HepG2 (cell line): ENCODE data around the gene SDK1. TPM values are rescaled to one million over a fixed set of nuclear protein-coding genes. Genes with fewer than 3 reads are reported as not detected.

Experiments
- ADNP ChIP-seq: sonication (generic); formaldehyde crosslinking; IDR thresholded peaks from 2 replicates; pipeline ENCODE4 v1.4.0; 2020; ENCODE audit warnings: missing genetic modification reagents
- ARNT ChIP-seq: fragments of 450-650 bp; IDR thresholded peaks from 2 replicates; pipeline ENCODE4 v1.6.1; 2017
- CCAR2 ChIP-seq: fragments of 200-400 bp; formaldehyde crosslinking; optimal IDR thresholded peaks from 2 replicates; pipeline ENCODE3; 2018; ENCODE audit warnings: low read depth, mild to moderate bottlenecking, low read length, moderate library complexity
- EHMT2 ChIP-seq: fragments of 200-600 bp; sonication (generic); IDR thresholded peaks from 2 replicates; pipeline ENCODE4 v1.7.0; 2017; ENCODE audit warnings: antibody characterized with exemption, low read depth, low read length, borderline replicate concordance
- ELF1 ChIP-seq: sonication (generic); formaldehyde crosslinking; IDR thresholded peaks from 2 replicates; pipeline ENCODE4 v1.4.0; 2020; ENCODE audit warnings: missing genetic modification reagents
- GLI4 ChIP-seq: sonication (generic); formaldehyde crosslinking; IDR thresholded peaks from 2 replicates; pipeline ENCODE4 v1.5.1; 2020; ENCODE audit warnings: missing genetic modification reagents, mild to moderate bottlenecking, moderate library complexity, borderline replicate concordance
- GTF2F1 ChIP-seq: fragments of 150-350 bp; IDR thresholded peaks from 2 replicates; pipeline ENCODE4 v1.6.1; 2014; ENCODE audit warnings: low read length
- HNRNPUL1 ChIP-seq: fragments of 200-400 bp; formaldehyde crosslinking; IDR thresholded peaks from 2 replicates; pipeline ENCODE4 v1.6.1; 2017; ENCODE audit warnings: low read depth, mild to moderate bottlenecking, low read length, moderate library complexity
- MAZ ChIP-seq, 2 experiments: sonication (generic) in 1 of 2; formaldehyde crosslinking in 1 of 2; IDR thresholded peaks; 2 replicates each; pipeline versions ENCODE4 v1.5.0 to v1.6.1; 2012 to 2020; ENCODE audit warnings: low read depth in 2 of 2, mild to moderate bottlenecking in 2 of 2, borderline replicate concordance in 1 of 2, improper control_type of control experiment in 1 of 2, low read length in 1 of 2, missing genetic modification reagents in 1 of 2, moderate library complexity in 1 of 2
- POGZ ChIP-seq: sonication (generic); formaldehyde crosslinking; IDR thresholded peaks from 2 replicates; pipeline ENCODE4 v1.4.0; 2020; ENCODE audit warnings: mild to moderate bottlenecking, missing genetic modification reagents
- POLR2G ChIP-seq: fragments of 200-400 bp; formaldehyde crosslinking; IDR thresholded peaks from 2 replicates; pipeline ENCODE4 v1.6.1; 2018; ENCODE audit warnings: mild to moderate bottlenecking, low read depth, low read length, moderate library complexity
- PPARG ChIP-seq: conservative IDR thresholded peaks from 2 replicates; pipeline ENCODE4 v1.6.1; 2016; ENCODE audit warnings: missing biosample characterization, missing genetic modification reagents
- SCMH1 ChIP-seq: sonication (generic); formaldehyde crosslinking; IDR thresholded peaks from 2 replicates; pipeline ENCODE4 v1.9.0; 2021; ENCODE audit warnings: missing genetic modification reagents, mild to moderate bottlenecking, borderline replicate concordance
- ZBTB7B ChIP-seq: sonication (generic); formaldehyde crosslinking; IDR thresholded peaks from 2 replicates; pipeline ENCODE4 v1.4.0; 2020; ENCODE audit warnings: missing genetic modification reagents
- ZFX ChIP-seq: sonication (generic); formaldehyde crosslinking; IDR thresholded peaks from 2 replicates; pipeline ENCODE4 v1.4.0; 2020; ENCODE audit warnings: mild to moderate bottlenecking, low read depth, missing genetic modification reagents, moderate library complexity
- ZNF207 ChIP-seq: fragments of 450-650 bp; IDR thresholded peaks from 2 replicates; pipeline ENCODE4 v1.6.1; 2016; ENCODE audit warnings: antibody characterized with exemption, borderline replicate concordance
- ZNF292 ChIP-seq: sonication (generic); formaldehyde crosslinking; IDR thresholded peaks from 2 replicates; pipeline ENCODE4 v1.8.1; 2022; ENCODE audit warnings: mild to moderate bottlenecking, low read depth, missing genetic modification reagents, borderline replicate concordance
- ZNF496 ChIP-seq: sonication (generic); formaldehyde crosslinking; IDR thresholded peaks from 2 replicates; pipeline ENCODE4 v1.8.1; 2023; ENCODE audit warnings: mild to moderate bottlenecking, moderate library complexity, missing genetic modification reagents; ENCODE audit not compliant: insufficient replicate concordance
- ZNF501 ChIP-seq: sonication (generic); formaldehyde crosslinking; IDR thresholded peaks from 2 replicates; pipeline ENCODE4 v1.5.1; 2020; ENCODE audit warnings: mild to moderate bottlenecking, moderate library complexity, missing genetic modification reagents
- ZNF672 ChIP-seq: sonication (generic); formaldehyde crosslinking; IDR thresholded peaks from 2 replicates; pipeline ENCODE4 v1.8.1; 2022; ENCODE audit warnings: missing genetic modification reagents
- ZNF772 ChIP-seq: sonication (generic); formaldehyde crosslinking; IDR thresholded peaks from 2 replicates; pipeline ENCODE4 v1.5.0; 2020; ENCODE audit warnings: mild to moderate bottlenecking, missing genetic modification reagents
- ZNF839 ChIP-seq: sonication (generic); formaldehyde crosslinking; IDR thresholded peaks from 2 replicates; pipeline ENCODE4 v1.4.0; 2020; ENCODE audit warnings: missing genetic modification reagents, mild to moderate bottlenecking, borderline replicate concordance
- polyA plus RNA-seq, 8 experiments: library from polyadenylated mRNA; depleted of rRNA in 3 of 8; stranded (reverse) in 7 of 8; unstranded in 1 of 8; fragments of >200 nt; fragmentation: Illumina TruSeq in 4 of 8; extraction: Trizol in 4 of 8; gene quantifications; 2 replicates each; pipeline versions ENCODE4 v1.2.1 to v1.2.3, GENCODE V29; 2011 to 2016; ENCODE audit warnings: low read depth in 4 of 8, missing spikeins in 1 of 8, mixed read lengths in 1 of 8; ENCODE audit not compliant: insufficient read depth in 1 of 8
- total RNA-seq, 5 experiments: library from RNA; depleted of rRNA; stranded (reverse); fragments of >200 nt; fragmentation: Illumina TruSeq; extraction: Trizol; gene quantifications; 2 replicates each; pipeline ENCODE4 v1.2.3, GENCODE V29; 2016; ENCODE audit warnings: low read depth in 1 of 5
- TF ChIP-seq, protein P1 (sequence below): sonication (generic); formaldehyde crosslinking; IDR thresholded peaks from 2 replicates; pipeline ENCODE4 v1.5.1; 2020; ENCODE audit warnings: missing genetic modification reagents, mild to moderate bottlenecking, borderline replicate concordance
- TF ChIP-seq, protein P2 (sequence below): sonication (generic); formaldehyde crosslinking; IDR thresholded peaks from 2 replicates; pipeline ENCODE4 v1.8.0; 2022; ENCODE audit warnings: mild to moderate bottlenecking, missing genetic modification reagents; ENCODE audit not compliant: insufficient replicate concordance
- TF ChIP-seq, protein P3 (sequence below): sonication (generic); formaldehyde crosslinking; IDR thresholded peaks from 2 replicates; pipeline ENCODE4 v1.8.0; 2022; ENCODE audit warnings: low read depth, missing genetic modification reagents
- TF ChIP-seq, protein P4 (sequence below): IDR thresholded peaks from 2 replicates; pipeline ENCODE4 v1.6.1; 2016; ENCODE audit warnings: missing genetic modification reagents, missing compliant biosample characterization

SDK1 gene
- total and polyA plus RNA-seq, 2 of the 13 experiments (the other 11 are each of a cell fraction or from before 2014, with no cell fraction given), result 0.35 to 2.4 TPM

DNA sequence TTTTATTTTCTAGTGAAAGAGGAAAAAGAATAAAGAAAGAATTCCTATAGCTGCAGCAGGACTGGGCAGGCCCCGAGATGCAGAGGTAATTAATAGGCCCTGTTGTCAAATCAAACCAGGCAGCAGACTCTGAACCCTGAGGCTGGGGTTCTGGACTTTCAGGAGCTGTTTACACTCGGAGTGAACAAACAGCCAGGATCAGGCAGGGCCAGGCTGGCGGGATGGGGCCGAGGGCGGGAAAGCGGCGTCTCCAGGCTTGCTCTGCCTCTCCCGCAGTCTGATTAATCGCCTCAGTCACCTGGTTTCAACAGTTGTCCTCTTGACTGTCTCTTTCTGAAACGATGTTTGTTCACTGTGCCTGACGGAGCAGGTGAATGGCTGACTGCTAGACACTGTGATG is 705.6 kb downstream of the SDK1 start (continued):
- TF ChIP-seq ZNF672 (CRISPR knock-in tag), result no peak
- TF ChIP-seq ZNF207, result no peak
- TF ChIP-seq ZBTB7B, result no peak
- TF ChIP-seq SCMH1, result no peak
- TF ChIP-seq, protein P1, sequence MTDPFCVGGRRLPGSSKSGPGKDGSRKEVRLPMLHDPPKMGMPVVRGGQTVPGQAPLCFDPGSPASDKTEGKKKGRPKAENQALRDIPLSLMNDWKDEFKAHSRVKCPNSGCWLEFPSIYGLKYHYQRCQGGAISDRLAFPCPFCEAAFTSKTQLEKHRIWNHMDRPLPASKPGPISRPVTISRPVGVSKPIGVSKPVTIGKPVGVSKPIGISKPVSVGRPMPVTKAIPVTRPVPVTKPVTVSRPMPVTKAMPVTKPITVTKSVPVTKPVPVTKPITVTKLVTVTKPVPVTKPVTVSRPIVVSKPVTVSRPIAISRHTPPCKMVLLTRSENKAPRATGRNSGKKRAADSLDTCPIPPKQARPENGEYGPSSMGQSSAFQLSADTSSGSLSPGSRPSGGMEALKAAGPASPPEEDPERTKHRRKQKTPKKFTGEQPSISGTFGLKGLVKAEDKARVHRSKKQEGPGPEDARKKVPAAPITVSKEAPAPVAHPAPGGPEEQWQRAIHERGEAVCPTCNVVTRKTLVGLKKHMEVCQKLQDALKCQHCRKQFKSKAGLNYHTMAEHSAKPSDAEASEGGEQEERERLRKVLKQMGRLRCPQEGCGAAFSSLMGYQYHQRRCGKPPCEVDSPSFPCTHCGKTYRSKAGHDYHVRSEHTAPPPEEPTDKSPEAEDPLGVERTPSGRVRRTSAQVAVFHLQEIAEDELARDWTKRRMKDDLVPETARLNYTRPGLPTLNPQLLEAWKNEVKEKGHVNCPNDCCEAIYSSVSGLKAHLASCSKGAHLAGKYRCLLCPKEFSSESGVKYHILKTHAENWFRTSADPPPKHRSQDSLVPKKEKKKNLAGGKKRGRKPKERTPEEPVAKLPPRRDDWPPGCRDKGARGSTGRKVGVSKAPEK (CRISPR knock-in tag), result no peak
- TF ChIP-seq, protein P2, sequence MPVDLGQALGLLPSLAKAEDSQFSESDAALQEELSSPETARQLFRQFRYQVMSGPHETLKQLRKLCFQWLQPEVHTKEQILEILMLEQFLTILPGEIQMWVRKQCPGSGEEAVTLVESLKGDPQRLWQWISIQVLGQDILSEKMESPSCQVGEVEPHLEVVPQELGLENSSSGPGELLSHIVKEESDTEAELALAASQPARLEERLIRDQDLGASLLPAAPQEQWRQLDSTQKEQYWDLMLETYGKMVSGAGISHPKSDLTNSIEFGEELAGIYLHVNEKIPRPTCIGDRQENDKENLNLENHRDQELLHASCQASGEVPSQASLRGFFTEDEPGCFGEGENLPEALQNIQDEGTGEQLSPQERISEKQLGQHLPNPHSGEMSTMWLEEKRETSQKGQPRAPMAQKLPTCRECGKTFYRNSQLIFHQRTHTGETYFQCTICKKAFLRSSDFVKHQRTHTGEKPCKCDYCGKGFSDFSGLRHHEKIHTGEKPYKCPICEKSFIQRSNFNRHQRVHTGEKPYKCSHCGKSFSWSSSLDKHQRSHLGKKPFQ (CRISPR knock-in tag), result no peak
- peak; percentile 64; the same call in 1 of the 2 replicates for TF ChIP-seq ZNF292 (CRISPR knock-in tag)
- no peak for TF ChIP-seq HNRNPUL1
- no peak for TF ChIP-seq GTF2F1
- peak; percentile 43; the same call in 1 of the 2 replicates for TF ChIP-seq POGZ (CRISPR knock-in tag)
- no peak for TF ChIP-seq ZNF839
- TF ChIP-seq ZNF496 (CRISPR knock-in tag), result no peak
- no peak for TF ChIP-seq ELF1
- peak; percentile 73 for TF ChIP-seq ZFX (CRISPR knock-in tag)
- TF ChIP-seq, protein P3, sequence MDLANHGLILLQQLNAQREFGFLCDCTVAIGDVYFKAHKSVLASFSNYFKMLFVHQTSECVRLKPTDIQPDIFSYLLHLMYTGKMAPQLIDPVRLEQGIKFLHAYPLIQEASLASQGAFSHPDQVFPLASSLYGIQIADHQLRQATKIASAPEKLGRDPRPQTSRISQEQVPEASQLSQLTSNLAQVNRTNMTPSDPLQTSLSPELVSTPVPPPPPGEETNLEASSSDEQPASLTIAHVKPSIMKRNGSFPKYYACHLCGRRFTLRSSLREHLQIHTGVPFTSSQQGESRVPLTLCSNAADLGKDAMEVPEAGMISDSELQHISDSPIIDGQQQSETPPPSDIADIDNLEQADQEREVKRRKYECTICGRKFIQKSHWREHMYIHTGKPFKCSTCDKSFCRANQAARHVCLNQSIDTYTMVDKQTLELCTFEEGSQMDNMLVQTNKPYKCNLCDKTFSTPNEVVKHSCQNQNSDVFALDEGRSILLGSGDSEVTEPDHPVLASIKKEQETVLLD (CRISPR knock-in tag), result no peak
- TF ChIP-seq, protein P4, sequence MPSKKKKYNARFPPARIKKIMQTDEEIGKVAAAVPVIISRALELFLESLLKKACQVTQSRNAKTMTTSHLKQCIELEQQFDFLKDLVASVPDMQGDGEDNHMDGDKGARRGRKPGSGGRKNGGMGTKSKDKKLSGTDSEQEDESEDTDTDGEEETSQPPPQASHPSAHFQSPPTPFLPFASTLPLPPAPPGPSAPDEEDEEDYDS (CRISPR knock-in tag), result peak; percentile 21; the same call in 1 of the 2 replicates
- no peak for TF ChIP-seq PPARG
- no peak; the same call in 1 of the 2 replicates for TF ChIP-seq POLR2G
- no peak for TF ChIP-seq ZNF772 (CRISPR knock-in tag)
- no peak for TF ChIP-seq MAZ (IDR thresholded peaks at IDR 0.05; ENCODE audit: borderline replicate concordance, low read depth, low read length)
- no peak for TF ChIP-seq MAZ (CRISPR knock-in tag; IDR thresholded peaks at IDR 0.05; ENCODE audit: low read depth)
- no peak for TF ChIP-seq ARNT
- no peak for TF ChIP-seq ADNP (CRISPR knock-in tag)
- no peak for TF ChIP-seq EHMT2
- no peak for TF ChIP-seq GLI4
- no peak for TF ChIP-seq CCAR2
- TF ChIP-seq ZNF501 (CRISPR knock-in tag), result peak; percentile 78
